Fibroblast of lung (primary cell): ENCODE measurements around the gene C12orf60. TPM values are rescaled to one million over a fixed set of nuclear protein-coding genes. Genes with fewer than 3 reads are reported as not detected.
A peak's percentile ranks its signal among the peaks of the same experiment; 100 is the strongest.

ENCODE experiments used
- DNase-seq, 2 donors: peaks; one replicate each; pipeline versions ENCODE4 v3.0.0 to v3.0.0-alpha.2; 2010; ENCODE audit warnings: low read depth in 2 of 2
- H2AFZ ChIP-seq: 2 replicates; pipeline ENCODE4 v1.5.1; 2012; ENCODE audit warnings: low read length, control low read depth, inconsistent platforms
- H3K27ac ChIP-seq: 2 replicates; pipeline ENCODE4 v1.5.1; 2011; ENCODE audit warnings: low read length, control low read depth; ENCODE audit not compliant: insufficient read depth
- H3K27me3 ChIP-seq: 2 replicates; pipeline ENCODE4 v1.5.1; 2011; ENCODE audit warnings: mild to moderate bottlenecking, low read length; ENCODE audit not compliant: control insufficient read depth, insufficient read depth
- H3K36me3 ChIP-seq: 2 replicates; pipeline ENCODE4 v1.5.1; 2011; ENCODE audit warnings: low read length; ENCODE audit not compliant: control insufficient read depth, insufficient read depth
- H3K4me1 ChIP-seq: 2 replicates; pipeline ENCODE4 v1.5.1; 2011; ENCODE audit warnings: low read length; ENCODE audit not compliant: control insufficient read depth, insufficient read depth; ENCODE audit errors: extremely low read depth
- H3K4me2 ChIP-seq: 2 replicates; pipeline ENCODE4 v1.5.1; 2011; ENCODE audit warnings: low read length, control low read depth; ENCODE audit not compliant: insufficient read depth; ENCODE audit errors: extremely low read depth
- H3K4me3 ChIP-seq, 4 experiments: fragments of 200-600 bp in 1 of 4; sonication (generic) in 1 of 4; replicated peaks in 1 of 4; 2 replicates each; pipeline ENCODE4 v1.5.1; 2011 to 2016; ENCODE audit warnings: low read length in 4 of 4, low read depth in 3 of 4, mild to moderate bottlenecking in 3 of 4, control low read depth in 2 of 4, inconsistent platforms in 1 of 4, mixed read lengths in 1 of 4; ENCODE audit not compliant: insufficient read depth in 1 of 4; ENCODE audit errors: control extremely low read depth in 1 of 4
- H3K79me2 ChIP-seq: 2 replicates; pipeline ENCODE4 v1.5.1; 2012; ENCODE audit warnings: mild to moderate bottlenecking, low read length, inconsistent platforms; ENCODE audit not compliant: control insufficient read depth, insufficient read depth
- H3K9ac ChIP-seq: 2 replicates; pipeline ENCODE4 v1.5.1; 2011; ENCODE audit warnings: mild to moderate bottlenecking, low read length, control low read depth; ENCODE audit not compliant: insufficient read depth
- H3K9me3 ChIP-seq: 2 replicates; pipeline ENCODE4 v1.5.1; 2012; ENCODE audit warnings: low read depth, low read length; ENCODE audit not compliant: control insufficient read depth, insufficient read depth
- H4K20me1 ChIP-seq: 2 replicates; pipeline ENCODE4 v1.5.1; 2011; ENCODE audit warnings: low read length; ENCODE audit not compliant: control insufficient read depth, insufficient read depth; ENCODE audit errors: extremely low read depth
- EZH2 ChIP-seq: IDR thresholded peaks from 2 replicates; pipeline ENCODE4 v1.5.1; 2012; ENCODE audit warnings: low read length, control low read depth, mild to moderate bottlenecking; ENCODE audit errors: missing control alignments
- polyA plus RNA-seq, 2 donors: library from polyadenylated mRNA; depleted of rRNA in 1 of 2; stranded (reverse) in 1 of 2; unstranded in 1 of 2; fragments of >200 nt; gene quantifications; 2 replicates each; pipeline ENCODE4 v1.2.1, GENCODE V29; 2011 to 2012; ENCODE audit warnings: missing spikeins in 1 of 2
- total RNA-seq: library from RNA; depleted of rRNA; stranded (reverse); fragments of >200 nt; gene quantifications from 2 replicates; pipeline ENCODE4 v1.2.1, GENCODE V29; 2014
- TF ChIP-seq, protein P1 (sequence below), 2 donors: IDR thresholded peaks in 1 of 2; conservative IDR thresholded peaks in 1 of 2; 1 replicate in 1 of 2; 2 replicates in 1 of 2; pipeline ENCODE4 v1.5.1; 2011 to 2012; ENCODE audit warnings: low read length in 2 of 2, control low read depth in 1 of 2, inconsistent platforms in 1 of 2, low read depth in 1 of 2, mild to moderate bottlenecking in 1 of 2

Gene C12orf60
- total and polyA plus RNA-seq, 2 donors (not counting 1 experiment from before 2014, with no cell fraction given) = 1.1 to 1.5 TPM

DNA sequence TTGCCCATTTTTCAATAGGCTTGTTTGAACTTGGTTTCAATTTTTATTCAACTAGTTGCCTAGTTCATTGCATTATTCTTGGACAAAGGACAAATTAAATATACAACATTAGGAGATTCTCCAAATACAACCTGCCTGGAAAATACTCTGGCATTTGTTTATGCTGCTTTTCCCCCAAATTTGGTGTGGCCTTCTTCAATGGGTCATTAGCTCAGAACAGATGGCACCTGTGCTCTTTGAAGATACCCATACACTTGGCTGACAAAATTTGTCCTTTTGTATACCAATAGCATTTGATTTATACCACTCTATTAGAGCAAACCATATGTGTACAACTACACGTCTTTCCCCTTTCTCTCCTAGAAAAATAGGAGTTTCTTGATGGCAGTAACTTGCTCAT, 35.9 kb upstream of the C12orf60 start:
- Histone ChIP-seq H3K9me3 (no peaks in the 10 kb centered on the region), H3K27me3 (no peaks in the 10 kb centered on the region), H3K4me3 (peak overlapping the region in 1 of 4 experiments; percentile 96), H3K4me1 (no peaks in the 10 kb centered on the region), H3K36me3 (no peaks in the 10 kb centered on the region), H4K20me1 (no peaks in the 10 kb centered on the region), H3K9ac (no peak overlapping the region), H2AFZ (no peak overlapping the region), H3K27ac (no peak overlapping the region), H3K79me2 (peaks cover 9% of the 10 kb centered on the region), H3K4me2 (no peak overlapping the region)
- no peak for TF ChIP-seq EZH2
- TF ChIP-seq, protein P1, sequence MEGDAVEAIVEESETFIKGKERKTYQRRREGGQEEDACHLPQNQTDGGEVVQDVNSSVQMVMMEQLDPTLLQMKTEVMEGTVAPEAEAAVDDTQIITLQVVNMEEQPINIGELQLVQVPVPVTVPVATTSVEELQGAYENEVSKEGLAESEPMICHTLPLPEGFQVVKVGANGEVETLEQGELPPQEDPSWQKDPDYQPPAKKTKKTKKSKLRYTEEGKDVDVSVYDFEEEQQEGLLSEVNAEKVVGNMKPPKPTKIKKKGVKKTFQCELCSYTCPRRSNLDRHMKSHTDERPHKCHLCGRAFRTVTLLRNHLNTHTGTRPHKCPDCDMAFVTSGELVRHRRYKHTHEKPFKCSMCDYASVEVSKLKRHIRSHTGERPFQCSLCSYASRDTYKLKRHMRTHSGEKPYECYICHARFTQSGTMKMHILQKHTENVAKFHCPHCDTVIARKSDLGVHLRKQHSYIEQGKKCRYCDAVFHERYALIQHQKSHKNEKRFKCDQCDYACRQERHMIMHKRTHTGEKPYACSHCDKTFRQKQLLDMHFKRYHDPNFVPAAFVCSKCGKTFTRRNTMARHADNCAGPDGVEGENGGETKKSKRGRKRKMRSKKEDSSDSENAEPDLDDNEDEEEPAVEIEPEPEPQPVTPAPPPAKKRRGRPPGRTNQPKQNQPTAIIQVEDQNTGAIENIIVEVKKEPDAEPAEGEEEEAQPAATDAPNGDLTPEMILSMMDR (conservative IDR thresholded peaks at IDR 0.05 in 1 of 2, IDR thresholded peaks at IDR 0.05 in 1 of 2; ENCODE audit: low read depth in 1 of 2, low read length in 2 of 2) = no peak
- no peak for DNase-seq

DNA sequence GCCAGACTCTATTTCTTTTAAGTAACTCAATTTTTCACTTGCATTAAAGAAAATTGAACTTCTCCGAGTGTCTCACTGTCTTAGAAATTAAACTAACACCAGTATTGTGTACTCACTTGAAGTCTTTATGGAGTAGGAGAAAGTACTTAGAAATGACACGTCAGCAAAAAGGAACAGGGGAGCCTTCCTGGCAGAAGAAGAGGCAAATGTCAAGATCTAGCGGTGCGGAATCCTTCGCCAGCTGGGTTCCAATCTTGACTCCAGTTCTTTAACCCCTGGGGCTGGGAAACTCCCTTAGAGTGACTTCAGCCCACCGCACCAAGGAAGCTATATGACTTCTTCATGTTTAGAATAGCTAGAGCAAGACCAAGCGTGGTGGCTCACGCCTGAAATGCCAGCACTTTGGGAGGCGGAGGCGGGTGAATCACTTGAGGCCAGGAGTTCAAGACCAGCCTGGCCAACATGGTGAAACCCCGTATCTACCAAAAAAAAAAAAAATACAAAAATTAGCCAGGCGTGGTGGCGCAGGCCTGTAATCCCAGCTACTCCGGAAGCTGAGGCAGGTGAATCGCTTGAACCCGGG, 34.6 kb upstream of the C12orf60 start:
- Histone ChIP-seq H3K9me3 (no peaks in the 10 kb centered on the region), H2AFZ (no peak overlapping the region), H3K4me1 (no peaks in the 10 kb centered on the region), H3K27me3 (no peaks in the 10 kb centered on the region), H3K4me3 (peak overlapping the region; percentile 87 to 96 (median 94)), H3K79me2 (peaks cover 9% of the 10 kb centered on the region), H3K36me3 (no peaks in the 10 kb centered on the region), H3K27ac (peak overlapping the region; percentile 97), H3K4me2 (peak overlapping the region; percentile 80), H3K9ac (no peak overlapping the region), H4K20me1 (no peaks in the 10 kb centered on the region)
- peak; percentile 19 to 22 for DNase-seq
- TF ChIP-seq, protein P1 (conservative IDR thresholded peaks at IDR 0.05 in 1 of 2, IDR thresholded peaks at IDR 0.05 in 1 of 2; ENCODE audit: low read depth in 1 of 2, low read length in 2 of 2) = no peak
- TF ChIP-seq EZH2 = no peak

DNA sequence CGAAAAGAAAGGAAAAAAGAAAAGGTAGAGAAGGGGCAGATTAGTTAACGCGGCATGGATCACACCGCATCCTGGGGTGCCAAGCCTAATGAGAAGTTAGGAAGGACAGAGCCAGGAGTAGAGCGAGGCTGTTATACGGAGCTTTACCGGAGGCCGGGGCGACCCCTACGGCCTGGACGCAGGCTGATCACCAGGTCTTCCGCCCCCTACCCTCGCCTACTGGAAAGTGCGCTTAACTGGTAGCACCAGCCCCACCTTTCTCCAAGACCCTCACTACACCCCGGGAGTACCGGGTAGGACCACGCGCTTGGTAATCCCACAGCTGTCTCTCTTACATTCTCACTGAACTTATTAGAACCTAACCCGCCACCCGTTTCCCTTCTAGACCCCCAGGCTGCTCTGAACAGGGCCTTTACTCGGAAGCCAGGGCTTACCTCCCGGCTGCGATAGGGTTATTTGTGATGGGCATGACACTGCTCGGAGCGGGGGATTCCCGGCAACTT, 34.0 kb upstream of the C12orf60 start:
- H3K4me1 ChIP-seq = no peaks in the 10 kb centered on the region
- peak overlapping the region; percentile 87 to 96 (median 94) for H3K4me3 ChIP-seq
- H3K27ac ChIP-seq = peak overlapping the region; percentile 97
- no peaks in the 10 kb centered on the region for H3K36me3 ChIP-seq
- H4K20me1 ChIP-seq = no peaks in the 10 kb centered on the region
- peak overlapping the region; percentile 87 for H2AFZ ChIP-seq
- DNase-seq = peak in 1 of 2 donors; percentile 46
- H3K4me2 ChIP-seq = peak overlapping the region; percentile 80
- peaks cover 10% of the 10 kb centered on the region for H3K79me2 ChIP-seq
- no peak for TF ChIP-seq EZH2
- TF ChIP-seq, protein P1 (conservative IDR thresholded peaks at IDR 0.05 in 1 of 2, IDR thresholded peaks at IDR 0.05 in 1 of 2; ENCODE audit: low read depth in 1 of 2, low read length in 2 of 2) = peak in 1 of 2 donors; percentile 55
- H3K9me3 ChIP-seq = no peaks in the 10 kb centered on the region
- peak overlapping the region; percentile 81 for H3K9ac ChIP-seq
- no peaks in the 10 kb centered on the region for H3K27me3 ChIP-seq
